C4-2B (cell line): ENCODE results near the gene SLC22A15.
"Not testable (repeated sequence)": the region's sequence is repeated elsewhere in the genome, so short reads cannot be mapped to it uniquely, and the experiment has no call there.

Experiments
- H3K27ac ChIP-seq: fragments of 450-650 bp; 2 replicates; pipeline ENCODE4 v1.5.1; 2017
- CTCF ChIP-seq: fragments of 450-650 bp; conservative IDR thresholded peaks from 2 replicates; pipeline ENCODE4 v1.5.1; 2017; ENCODE audit warnings: mild to moderate bottlenecking
- ZFX ChIP-seq: fragments of 450-650 bp; IDR thresholded peaks from 2 replicates; pipeline ENCODE4 v1.6.1; 2017

The SLC22A15 gene

GRCh38 chr1:115951560-115951959 is 24.8 kb upstream of the SLC22A15 start:
- TF ChIP-seq CTCF (no peak), ZFX (no peak)
- no peak overlapping the region for H3K27ac ChIP-seq

- no peak overlapping the region for H3K27ac ChIP-seq
- TF ChIP-seq ZFX (no peak), CTCF (no peak)
Measured at GRCh38 chr1:115952547-115952946, 23.8 kb upstream of the SLC22A15 start.

GRCh38 chr1:115953180-115953579 is 23.1 kb upstream of the SLC22A15 start:
- no peak overlapping the region for H3K27ac ChIP-seq
- TF ChIP-seq ZFX (no peak), CTCF (no peak)

- TF ChIP-seq CTCF (no peak), ZFX (no peak)
- H3K27ac ChIP-seq = no peak overlapping the region
Measured at GRCh38 chr1:115954684-115955083, 21.6 kb upstream of the SLC22A15 start.

- no peak overlapping the region for H3K27ac ChIP-seq
- TF ChIP-seq ZFX (no peak), CTCF (no peak)
Measured at GRCh38 chr1:115955228-115955627, 21.1 kb upstream of the SLC22A15 start.

GRCh38 chr1:115958866-115959265 is 17.4 kb upstream of the SLC22A15 start:
- no peak for TF ChIP-seq ZFX
- TF ChIP-seq CTCF = no peak
- no peak overlapping the region for H3K27ac ChIP-seq

- TF ChIP-seq ZFX (no peak), CTCF (no peak)
- H3K27ac ChIP-seq = no peak overlapping the region
Measured at GRCh38 chr1:115969509-115969908, 6.8 kb upstream of the SLC22A15 start.

GRCh38 chr1:115971778-115972177 is 4.5 kb upstream of the SLC22A15 start:
- H3K27ac ChIP-seq = not testable (repeated sequence)
